ENCODE measurements around the gene FZD4.

FZD4 gene

DNA sequence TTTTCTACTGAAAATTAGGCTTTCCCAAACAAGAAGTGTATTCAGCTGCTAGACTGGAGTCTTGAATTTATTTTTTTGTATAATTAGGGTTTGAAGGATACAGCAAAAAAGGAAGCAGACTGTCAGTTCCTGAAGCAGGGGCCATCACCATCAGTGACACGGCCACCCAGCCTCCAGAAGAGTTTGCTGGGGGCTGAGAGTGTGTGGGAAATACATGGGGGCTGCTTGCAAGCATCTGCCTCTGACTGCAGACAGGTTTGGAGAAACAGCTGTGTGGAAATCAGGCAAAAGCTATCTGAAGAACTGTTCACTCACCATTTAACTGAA is 23.0 kb downstream of the FZD4 start:
- TF ChIP-seq, protein P1, sequence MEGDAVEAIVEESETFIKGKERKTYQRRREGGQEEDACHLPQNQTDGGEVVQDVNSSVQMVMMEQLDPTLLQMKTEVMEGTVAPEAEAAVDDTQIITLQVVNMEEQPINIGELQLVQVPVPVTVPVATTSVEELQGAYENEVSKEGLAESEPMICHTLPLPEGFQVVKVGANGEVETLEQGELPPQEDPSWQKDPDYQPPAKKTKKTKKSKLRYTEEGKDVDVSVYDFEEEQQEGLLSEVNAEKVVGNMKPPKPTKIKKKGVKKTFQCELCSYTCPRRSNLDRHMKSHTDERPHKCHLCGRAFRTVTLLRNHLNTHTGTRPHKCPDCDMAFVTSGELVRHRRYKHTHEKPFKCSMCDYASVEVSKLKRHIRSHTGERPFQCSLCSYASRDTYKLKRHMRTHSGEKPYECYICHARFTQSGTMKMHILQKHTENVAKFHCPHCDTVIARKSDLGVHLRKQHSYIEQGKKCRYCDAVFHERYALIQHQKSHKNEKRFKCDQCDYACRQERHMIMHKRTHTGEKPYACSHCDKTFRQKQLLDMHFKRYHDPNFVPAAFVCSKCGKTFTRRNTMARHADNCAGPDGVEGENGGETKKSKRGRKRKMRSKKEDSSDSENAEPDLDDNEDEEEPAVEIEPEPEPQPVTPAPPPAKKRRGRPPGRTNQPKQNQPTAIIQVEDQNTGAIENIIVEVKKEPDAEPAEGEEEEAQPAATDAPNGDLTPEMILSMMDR (IDR thresholded peaks at IDR 0.05; ENCODE audit: borderline replicate concordance, control extremely low read depth, extremely low read depth, insufficient read depth, missing control alignments), result no peak
- no peak for DNase-seq (ENCODE audit: low spot score)
- in situ Hi-C loops (cut with MboI; ENCODE audit: low sequenced_read_pairs, unreplicated experiment), result loop anchor here (10.0 kb wide), 1 partner anchor 493 kb away; no protein-coding TSS in a partner anchor

DNA sequence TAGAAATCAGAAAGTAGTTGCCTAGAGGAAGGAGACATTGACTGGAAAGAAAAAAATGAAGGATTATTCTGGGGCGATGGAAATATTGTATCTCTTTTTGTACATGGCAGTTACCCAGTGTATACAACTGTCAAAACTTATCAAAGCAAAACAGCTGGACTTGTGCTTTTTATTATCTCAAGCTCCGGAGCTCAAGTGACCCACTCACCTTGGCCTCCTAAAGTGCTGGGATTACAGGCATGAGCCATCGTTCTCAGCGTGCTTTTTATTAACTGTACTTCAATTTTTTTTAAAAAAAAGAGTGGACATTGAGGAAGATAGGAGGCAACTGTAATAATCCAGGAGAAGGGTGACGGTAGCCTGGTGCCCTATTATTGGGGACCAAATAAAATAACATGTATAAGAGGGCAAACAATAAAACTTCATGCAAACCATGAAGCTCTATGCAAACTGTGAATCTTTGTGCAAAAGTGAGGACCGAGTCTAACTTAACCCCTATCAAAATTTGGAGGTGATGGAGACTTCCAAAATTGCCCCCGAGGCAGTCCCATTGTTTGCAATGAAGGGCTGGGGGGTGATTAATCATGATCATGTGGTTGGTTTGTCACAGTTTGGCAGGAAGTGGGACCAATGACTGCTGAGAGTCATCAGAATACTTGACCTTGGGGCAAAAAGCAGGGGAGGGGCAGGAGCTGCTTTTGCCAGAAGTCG is 23.5 kb downstream of the FZD4 start:
- in situ Hi-C loops (cut with MboI; ENCODE audit: low sequenced_read_pairs, unreplicated experiment), result loop anchor here (10.0 kb wide), 1 partner anchor 493 kb away; no protein-coding TSS in a partner anchor
- TF ChIP-seq, protein P1 (IDR thresholded peaks at IDR 0.05; ENCODE audit: borderline replicate concordance, control extremely low read depth, extremely low read depth, insufficient read depth, missing control alignments), result no peak
- DNase-seq (ENCODE audit: low spot score), result no peak

DNA sequence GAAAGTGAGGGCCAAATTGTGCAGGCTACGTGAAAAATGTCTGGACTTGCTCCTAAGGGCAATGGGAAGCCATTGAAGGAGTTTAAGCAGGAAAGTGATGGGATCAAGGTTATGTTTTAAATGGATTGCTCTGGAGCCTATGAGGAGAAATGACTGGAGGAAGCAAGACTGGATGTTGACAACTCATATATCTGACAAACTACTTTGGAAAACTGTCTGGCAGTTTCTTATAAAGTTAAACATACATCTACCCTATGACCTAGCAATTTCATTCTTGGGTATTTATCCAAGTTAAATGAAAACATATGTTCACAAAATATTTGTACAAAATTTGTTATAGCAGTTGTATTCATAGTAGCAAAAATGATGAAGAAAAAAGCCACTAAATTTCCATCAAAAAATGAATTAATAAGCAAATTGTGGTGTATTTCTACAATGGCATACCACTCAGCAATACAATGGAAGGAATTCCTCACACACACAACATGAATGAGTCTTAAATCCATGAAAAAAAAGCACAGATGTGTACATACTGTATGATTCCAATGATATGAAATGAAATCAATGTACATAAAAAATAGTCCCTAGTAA is 24.1 kb downstream of the FZD4 start:
- TF ChIP-seq, protein P1 (IDR thresholded peaks at IDR 0.05; ENCODE audit: borderline replicate concordance, control extremely low read depth, extremely low read depth, insufficient read depth, missing control alignments), result no peak
- no peak for DNase-seq (ENCODE audit: low spot score)
- in situ Hi-C loops (cut with MboI; ENCODE audit: low sequenced_read_pairs, unreplicated experiment), result loop anchor here (10.0 kb wide), 1 partner anchor 494 kb away; no protein-coding TSS in a partner anchor

DNA sequence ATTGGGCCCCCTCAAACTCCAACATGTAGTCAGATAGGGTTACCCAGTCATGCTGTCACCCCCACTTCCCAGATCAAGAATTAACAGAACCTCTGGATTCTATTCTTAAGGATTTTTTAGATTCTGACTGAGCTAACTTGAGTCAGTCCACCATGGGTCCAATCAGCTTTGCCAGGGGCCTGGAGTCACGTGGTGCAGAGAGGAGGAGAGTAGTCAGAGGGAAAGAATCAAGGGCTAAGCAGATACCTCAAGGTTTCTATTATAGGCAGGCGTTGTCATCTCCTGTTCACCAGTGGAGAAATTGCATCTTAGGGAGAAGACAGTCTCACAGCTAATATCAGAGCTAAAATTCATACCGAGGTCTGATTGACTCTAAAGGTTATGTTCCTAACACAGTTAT is 28.2 kb downstream of the FZD4 start:
- in situ Hi-C loops (cut with MboI; ENCODE audit: low sequenced_read_pairs, unreplicated experiment), result no loop called here
- DNase-seq (ENCODE audit: low spot score), result no peak
- TF ChIP-seq, protein P1 (IDR thresholded peaks at IDR 0.05; ENCODE audit: borderline replicate concordance, control extremely low read depth, extremely low read depth, insufficient read depth, missing control alignments), result no peak

DNA sequence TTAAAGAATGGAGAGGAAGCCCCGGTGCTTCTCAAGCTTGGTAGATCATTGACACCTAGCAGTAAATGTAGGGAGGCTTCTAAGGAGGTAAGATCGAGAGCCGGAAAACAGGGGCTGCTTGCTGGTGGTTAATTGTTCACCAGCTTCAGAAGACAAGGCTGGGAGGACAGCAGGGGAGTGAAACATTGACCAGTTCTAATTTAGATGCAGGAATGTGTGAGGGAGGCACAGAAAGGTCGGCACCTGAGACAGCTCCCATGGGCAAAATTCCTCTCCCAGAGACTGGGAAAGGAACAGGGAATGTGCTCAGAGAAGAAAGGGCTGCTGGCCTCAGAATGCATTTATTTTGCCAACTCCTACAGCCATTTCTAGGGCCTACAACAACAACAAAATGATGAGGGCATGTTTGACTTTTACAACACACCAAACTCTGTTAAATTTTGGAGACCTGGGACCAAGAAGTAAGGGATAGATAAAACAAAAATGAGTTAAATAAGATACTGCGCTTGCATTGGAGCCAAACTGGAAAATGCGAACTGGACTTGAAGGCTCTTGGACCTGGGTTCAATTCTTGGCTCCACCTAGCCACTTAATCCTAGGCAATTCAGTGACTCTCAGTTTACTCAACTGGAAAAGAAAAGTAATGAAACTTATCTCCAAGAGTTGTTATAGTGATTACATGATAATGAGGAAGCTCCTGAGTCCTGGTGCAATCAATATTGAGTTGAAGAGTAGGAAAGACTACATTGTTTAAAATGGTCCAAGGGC is 31.0 kb downstream of the FZD4 start:
- DNase-seq (ENCODE audit: low spot score), result no peak
- in situ Hi-C loops (cut with MboI; ENCODE audit: low sequenced_read_pairs, unreplicated experiment), result no loop called here
- TF ChIP-seq, protein P1 (IDR thresholded peaks at IDR 0.05; ENCODE audit: borderline replicate concordance, control extremely low read depth, extremely low read depth, insufficient read depth, missing control alignments), result no peak

DNA sequence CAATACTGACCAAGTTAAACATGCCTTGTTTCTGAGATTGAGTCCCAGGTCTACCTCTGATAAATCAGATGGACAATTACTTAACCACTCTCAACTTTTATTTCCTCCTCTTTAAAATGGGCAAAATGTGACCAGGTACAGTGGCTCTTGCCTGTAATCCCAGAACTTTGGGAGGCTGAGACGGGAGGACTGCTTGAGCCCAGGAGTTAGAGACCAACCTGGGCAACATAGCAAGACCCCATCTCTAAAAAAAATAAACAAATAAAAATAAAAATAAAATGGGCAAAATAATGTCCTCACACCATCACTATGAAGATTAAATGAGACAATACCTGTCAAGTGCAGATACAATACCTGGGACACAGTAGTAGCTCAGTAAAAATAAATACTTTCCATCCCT is 33.0 kb downstream of the FZD4 start:
- TF ChIP-seq, protein P1 (IDR thresholded peaks at IDR 0.05; ENCODE audit: borderline replicate concordance, control extremely low read depth, extremely low read depth, insufficient read depth, missing control alignments), result no peak
- in situ Hi-C loops (cut with MboI; ENCODE audit: low sequenced_read_pairs, unreplicated experiment), result no loop called here
- DNase-seq (ENCODE audit: low spot score), result no peak
